HEK293 (cell line): ENCODE results near the gene ABCC10.

Experiments used
- YY1 ChIP-seq: fragments of 450-650 bp; formaldehyde crosslinking; IDR thresholded peaks from 2 replicates; pipeline ENCODE4 v1.5.1; 2018; ENCODE audit warnings: missing biosample characterization, missing genetic modification characterization
- ZNF175 ChIP-seq: fragments of 450-650 bp; formaldehyde crosslinking; IDR thresholded peaks from 2 replicates; pipeline ENCODE4 v1.5.1; 2016; ENCODE audit warnings: missing biosample characterization, missing genetic modification characterization
- ZNF423 ChIP-seq: fragments of 450-650 bp; formaldehyde crosslinking; IDR thresholded peaks from 2 replicates; pipeline ENCODE4 v1.5.1; 2016; ENCODE audit warnings: missing biosample characterization, missing genetic modification characterization
- ZNF530 ChIP-seq: fragments of 450-650 bp; formaldehyde crosslinking; IDR thresholded peaks from 2 replicates; pipeline ENCODE4 v1.5.1; 2016; ENCODE audit warnings: low read depth, missing biosample characterization, missing genetic modification characterization
- ZNF558 ChIP-seq: fragments of 450-650 bp; formaldehyde crosslinking; IDR thresholded peaks from 2 replicates; pipeline ENCODE4 v1.5.1; 2016; ENCODE audit warnings: missing biosample characterization, missing genetic modification characterization
- ZNF664 ChIP-seq: fragments of 450-650 bp; formaldehyde crosslinking; IDR thresholded peaks from 2 replicates; pipeline ENCODE4 v1.5.1; 2016; ENCODE audit warnings: missing biosample characterization, missing genetic modification characterization
- ZNF776 ChIP-seq: fragments of 450-650 bp; formaldehyde crosslinking; IDR thresholded peaks from 2 replicates; pipeline ENCODE4 v1.5.0; 2017; ENCODE audit warnings: missing biosample characterization, missing genetic modification characterization, borderline replicate concordance
- TF ChIP-seq, protein P1 (sequence below): fragments of 450-650 bp; formaldehyde crosslinking; IDR thresholded peaks from 2 replicates; pipeline ENCODE4 v1.5.1; 2016; ENCODE audit warnings: missing biosample characterization, missing genetic modification characterization
- TF ChIP-seq, protein P2 (sequence below): fragments of 450-650 bp; formaldehyde crosslinking; IDR thresholded peaks from 2 replicates; pipeline ENCODE4 v1.5.1; 2017; ENCODE audit warnings: missing biosample characterization, missing genetic modification characterization

DNA sequence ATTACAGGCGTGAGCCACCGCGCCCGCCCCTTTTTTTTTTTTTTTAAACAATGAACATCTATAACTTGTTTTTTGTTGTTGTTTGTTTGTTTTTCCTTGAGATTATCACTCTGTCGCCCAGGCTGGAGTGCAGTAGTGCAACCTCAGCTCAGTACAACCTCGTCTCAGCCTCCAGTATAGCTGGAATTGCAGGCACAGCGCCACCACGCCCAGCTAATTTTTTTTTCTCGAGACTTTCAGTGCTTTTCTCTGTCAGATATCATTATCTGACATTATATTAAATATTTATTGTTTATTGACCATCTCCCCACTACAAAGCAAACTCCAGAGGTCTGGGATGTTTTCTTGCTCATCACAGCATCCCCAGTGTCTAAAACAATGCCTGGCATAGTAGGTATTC is 30.3 kb downstream of the ABCC10 start:
- no peak for TF ChIP-seq ZNF423 (tag by site-specific recombination)
- TF ChIP-seq, protein P1, sequence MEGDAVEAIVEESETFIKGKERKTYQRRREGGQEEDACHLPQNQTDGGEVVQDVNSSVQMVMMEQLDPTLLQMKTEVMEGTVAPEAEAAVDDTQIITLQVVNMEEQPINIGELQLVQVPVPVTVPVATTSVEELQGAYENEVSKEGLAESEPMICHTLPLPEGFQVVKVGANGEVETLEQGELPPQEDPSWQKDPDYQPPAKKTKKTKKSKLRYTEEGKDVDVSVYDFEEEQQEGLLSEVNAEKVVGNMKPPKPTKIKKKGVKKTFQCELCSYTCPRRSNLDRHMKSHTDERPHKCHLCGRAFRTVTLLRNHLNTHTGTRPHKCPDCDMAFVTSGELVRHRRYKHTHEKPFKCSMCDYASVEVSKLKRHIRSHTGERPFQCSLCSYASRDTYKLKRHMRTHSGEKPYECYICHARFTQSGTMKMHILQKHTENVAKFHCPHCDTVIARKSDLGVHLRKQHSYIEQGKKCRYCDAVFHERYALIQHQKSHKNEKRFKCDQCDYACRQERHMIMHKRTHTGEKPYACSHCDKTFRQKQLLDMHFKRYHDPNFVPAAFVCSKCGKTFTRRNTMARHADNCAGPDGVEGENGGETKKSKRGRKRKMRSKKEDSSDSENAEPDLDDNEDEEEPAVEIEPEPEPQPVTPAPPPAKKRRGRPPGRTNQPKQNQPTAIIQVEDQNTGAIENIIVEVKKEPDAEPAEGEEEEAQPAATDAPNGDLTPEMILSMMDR (tag by site-specific recombination), result no peak
- TF ChIP-seq, protein P2, sequence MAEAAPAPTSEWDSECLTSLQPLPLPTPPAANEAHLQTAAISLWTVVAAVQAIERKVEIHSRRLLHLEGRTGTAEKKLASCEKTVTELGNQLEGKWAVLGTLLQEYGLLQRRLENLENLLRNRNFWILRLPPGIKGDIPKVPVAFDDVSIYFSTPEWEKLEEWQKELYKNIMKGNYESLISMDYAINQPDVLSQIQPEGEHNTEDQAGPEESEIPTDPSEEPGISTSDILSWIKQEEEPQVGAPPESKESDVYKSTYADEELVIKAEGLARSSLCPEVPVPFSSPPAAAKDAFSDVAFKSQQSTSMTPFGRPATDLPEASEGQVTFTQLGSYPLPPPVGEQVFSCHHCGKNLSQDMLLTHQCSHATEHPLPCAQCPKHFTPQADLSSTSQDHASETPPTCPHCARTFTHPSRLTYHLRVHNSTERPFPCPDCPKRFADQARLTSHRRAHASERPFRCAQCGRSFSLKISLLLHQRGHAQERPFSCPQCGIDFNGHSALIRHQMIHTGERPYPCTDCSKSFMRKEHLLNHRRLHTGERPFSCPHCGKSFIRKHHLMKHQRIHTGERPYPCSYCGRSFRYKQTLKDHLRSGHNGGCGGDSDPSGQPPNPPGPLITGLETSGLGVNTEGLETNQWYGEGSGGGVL, result no peak
- no peak for TF ChIP-seq ZNF664 (tag by site-specific recombination)
- no peak for TF ChIP-seq YY1 (tag by site-specific recombination)
- no peak for TF ChIP-seq ZNF558
- no peak for TF ChIP-seq ZNF530
- TF ChIP-seq ZNF776 (tag by site-specific recombination), result no peak
- TF ChIP-seq ZNF175 (tag by site-specific recombination), result no peak
